PC-3 (cell line): Measurements from ENCODE around the gene KRT6C. TPM values are rescaled to one million over a fixed set of nuclear protein-coding genes. Genes with fewer than 3 reads are reported as not detected.

Experiments
- ATAC-seq: fragments of 200-7000 bp; cut with Tn5 transposase; 2 replicates; pipeline ENCODE4 v1.9.1; 2020; ENCODE audit warnings: mild to moderate bottlenecking, moderate library complexity
- BruUV-seq: library from RNA; stranded (reverse); fragments of 400-500 nt; replicated peaks from 2 replicates; lab custom pipeline; 2021; lab: Mats Ljungman, UMichigan
- CTCF ChIA-PET: fragments of 300-600 bp; sonication (Branson Sonifier 250); formaldehyde crosslinking; loops from one replicate; lab custom pipeline; 2022; ENCODE audit warnings: antibody characterized with exemption; lab: Charles Lee
- POLR2A ChIA-PET: fragments of 300-600 bp; sonication (Branson Sonifier 250); formaldehyde crosslinking; loops from one replicate; lab custom pipeline; 2022; ENCODE audit warnings: antibody characterized with exemption; ENCODE audit not compliant: unreplicated experiment; lab: Charles Lee
- DNase-seq: peaks from one replicate; pipeline ENCODE4 v3.0.0-alpha.2; 2015
- H2AFZ ChIP-seq: fragments of 300-600 bp; sonication (generic); 2 replicates; pipeline ENCODE4 v1.6.0; 2016; ENCODE audit warnings: antibody characterized with exemption, low read length
- H3F3A ChIP-seq: fragments of 300-600 bp; sonication (generic); one replicate; pipeline ENCODE4 v1.6.0; 2017; ENCODE audit warnings: antibody characterized with exemption, low read length, control low read depth, mild to moderate bottlenecking; ENCODE audit not compliant: unreplicated experiment
- H3K27ac ChIP-seq: fragments of 300-600 bp; sonication (generic); 2 replicates; pipeline ENCODE4 v1.5.1; 2016; ENCODE audit warnings: mild to moderate bottlenecking, low read length
- H3K27me3 ChIP-seq: fragments of 300-600 bp; sonication (generic); 2 replicates; pipeline ENCODE4 v1.6.1; 2016; ENCODE audit warnings: low read length, mixed read lengths
- H3K36me3 ChIP-seq: fragments of 300-600 bp; sonication (generic); 2 replicates; pipeline ENCODE4 v1.6.1; 2016; ENCODE audit warnings: low read depth, mixed run types, low read length, mixed read lengths
- H3K4me1 ChIP-seq: fragments of 300-600 bp; sonication (generic); 2 replicates; pipeline ENCODE4 v1.5.1; 2016; ENCODE audit warnings: low read length; ENCODE audit not compliant: insufficient read depth
- H3K4me2 ChIP-seq: fragments of 300-600 bp; sonication (generic); 2 replicates; pipeline ENCODE4 v1.6.0; 2016; ENCODE audit warnings: low read length
- H3K4me3 ChIP-seq: fragments of 300-600 bp; sonication (generic); 2 replicates; pipeline ENCODE4 v1.5.1; 2016; ENCODE audit warnings: mild to moderate bottlenecking, low read length, mixed read lengths
- H3K79me2 ChIP-seq: fragments of 300-600 bp; sonication (generic); 2 replicates; pipeline ENCODE4 v1.6.1; 2017; ENCODE audit warnings: low read length, mixed read lengths
- H3K9ac ChIP-seq: fragments of 300-600 bp; sonication (generic); 2 replicates; pipeline ENCODE4 v1.6.0; 2016; ENCODE audit warnings: mild to moderate bottlenecking, low read length
- H3K9me2 ChIP-seq: fragments of 300-600 bp; sonication (generic); replicated peaks from 2 replicates; pipeline ENCODE4 v1.6.1; 2016; ENCODE audit warnings: mixed run types, low read length, mixed read lengths
- H3K9me3 ChIP-seq: fragments of 300-600 bp; sonication (generic); 2 replicates; pipeline ENCODE4 v1.6.1; 2016; ENCODE audit warnings: low read length, mixed read lengths
- H4K20me1 ChIP-seq: fragments of 300-600 bp; sonication (generic); 2 replicates; pipeline ENCODE4 v1.6.1; 2016; ENCODE audit warnings: low read length, mixed read lengths
- EZH2 ChIP-seq: fragments of 300-600 bp; sonication (generic); IDR thresholded peaks from one replicate; pipeline ENCODE4 v1.6.1; 2017; ENCODE audit warnings: antibody characterized with exemption, mild to moderate bottlenecking, low read length; ENCODE audit not compliant: unreplicated experiment
- EZH2phosphoT487 ChIP-seq: fragments of 300-600 bp; sonication (generic); IDR thresholded peaks from 2 replicates; pipeline ENCODE4 v1.6.1; 2018; ENCODE audit warnings: mild to moderate bottlenecking, antibody characterized with exemption, low read length, borderline replicate concordance
- intact Hi-C: fragments of 100-400 bp; cut with micrococcal nuclease; formaldehyde crosslinking; loops from 2 replicates; pipeline ENCODE4 v1.9.0; 2023
- total RNA-seq: library from RNA; depleted of rRNA; stranded (reverse); fragments of >200 nt; gene quantifications from 2 replicates; pipeline ENCODE4 v1.2.3, GENCODE V29; 2014
- TF ChIP-seq, protein P1 (sequence below): fragments of 300-600 bp; sonication (generic); conservative IDR thresholded peaks from 2 replicates; pipeline ENCODE4 v1.5.1; 2017; ENCODE audit warnings: antibody characterized with exemption, low read depth, mild to moderate bottlenecking, low read length

Gene KRT6C
- total RNA-seq, 1 experiment from 2014 or later = not detected

GRCh38 chr12:52477651-52478050 is 4.0 kb upstream of the KRT6C start:
- Histone ChIP-seq H3K4me1 (no peaks in the 10 kb centered on the region), H3K79me2 (no peaks in the 10 kb centered on the region), H2AFZ (no peak overlapping the region), H3K36me3 (no peaks in the 10 kb centered on the region), H3K9me2 (no peaks in the 10 kb centered on the region), H3K9ac (no peak overlapping the region), H3K27me3 (no peaks in the 10 kb centered on the region), H3K4me2 (no peak overlapping the region), H3K4me3 (no peak overlapping the region), H3F3A (no peaks in the 10 kb centered on the region), H4K20me1 (no peaks in the 10 kb centered on the region), H3K9me3 (no peaks in the 10 kb centered on the region), H3K27ac (no peak overlapping the region)
- intact Hi-C loops = no loop called here
- DNase-seq (no peak), ATAC-seq (no peak)
- POLR2A ChIA-PET = no interaction called here
- BruUV-seq = no TSS peak
- TF ChIP-seq, protein P1, sequence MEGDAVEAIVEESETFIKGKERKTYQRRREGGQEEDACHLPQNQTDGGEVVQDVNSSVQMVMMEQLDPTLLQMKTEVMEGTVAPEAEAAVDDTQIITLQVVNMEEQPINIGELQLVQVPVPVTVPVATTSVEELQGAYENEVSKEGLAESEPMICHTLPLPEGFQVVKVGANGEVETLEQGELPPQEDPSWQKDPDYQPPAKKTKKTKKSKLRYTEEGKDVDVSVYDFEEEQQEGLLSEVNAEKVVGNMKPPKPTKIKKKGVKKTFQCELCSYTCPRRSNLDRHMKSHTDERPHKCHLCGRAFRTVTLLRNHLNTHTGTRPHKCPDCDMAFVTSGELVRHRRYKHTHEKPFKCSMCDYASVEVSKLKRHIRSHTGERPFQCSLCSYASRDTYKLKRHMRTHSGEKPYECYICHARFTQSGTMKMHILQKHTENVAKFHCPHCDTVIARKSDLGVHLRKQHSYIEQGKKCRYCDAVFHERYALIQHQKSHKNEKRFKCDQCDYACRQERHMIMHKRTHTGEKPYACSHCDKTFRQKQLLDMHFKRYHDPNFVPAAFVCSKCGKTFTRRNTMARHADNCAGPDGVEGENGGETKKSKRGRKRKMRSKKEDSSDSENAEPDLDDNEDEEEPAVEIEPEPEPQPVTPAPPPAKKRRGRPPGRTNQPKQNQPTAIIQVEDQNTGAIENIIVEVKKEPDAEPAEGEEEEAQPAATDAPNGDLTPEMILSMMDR = no peak
- TF ChIP-seq EZH2phosphoT487 (no peak), EZH2 (no peak)
- CTCF ChIA-PET = no interaction called here

- no peak for DNase-seq
- intact Hi-C loops = no loop called here
- H3K36me3 ChIP-seq = no peaks in the 10 kb centered on the region
- H3K27ac ChIP-seq = no peak overlapping the region
- ChIA-PET POLR2A (no interaction called here), CTCF (interaction anchor here (1.0 kb wide), 1 partner anchor 78 kb away, joined by 3 read pairs; no protein-coding TSS in a partner anchor)
- no TSS peak for BruUV-seq
- no peak overlapping the region for H3K4me2 ChIP-seq
- H3K4me3 ChIP-seq = no peak overlapping the region
- ATAC-seq = no peak
- no peaks in the 10 kb centered on the region for H3K4me1 ChIP-seq
- no peaks in the 10 kb centered on the region for H3K9me3 ChIP-seq
- no peak overlapping the region for H2AFZ ChIP-seq
- H3K9me2 ChIP-seq = no peaks in the 10 kb centered on the region
- no peaks in the 10 kb centered on the region for H3F3A ChIP-seq
- H4K20me1 ChIP-seq = no peaks in the 10 kb centered on the region
- H3K9ac ChIP-seq = no peak overlapping the region
- TF ChIP-seq, protein P1 = no peak
- TF ChIP-seq EZH2phosphoT487 (no peak), EZH2 (no peak)
- no peaks in the 10 kb centered on the region for H3K27me3 ChIP-seq
- no peaks in the 10 kb centered on the region for H3K79me2 ChIP-seq
Observed at GRCh38 chr12:52474212-52474611, 607 bp upstream of the KRT6C start.

GRCh38 chr12:52469853-52470252 is 3.8 kb downstream of the KRT6C start:
- H3K9me2 ChIP-seq = no peaks in the 10 kb centered on the region
- H3K9ac ChIP-seq = no peak overlapping the region
- no peaks in the 10 kb centered on the region for H3K9me3 ChIP-seq
- H3K4me2 ChIP-seq = no peak overlapping the region
- H3K79me2 ChIP-seq = no peaks in the 10 kb centered on the region
- H3K4me1 ChIP-seq = no peaks in the 10 kb centered on the region
- ATAC-seq (no peak), DNase-seq (no peak)
- no peak for TF ChIP-seq EZH2
- TF ChIP-seq, protein P1 = no peak
- no peak for TF ChIP-seq EZH2phosphoT487
- H3K27me3 ChIP-seq = no peaks in the 10 kb centered on the region
- no peaks in the 10 kb centered on the region for H3K36me3 ChIP-seq
- ChIA-PET POLR2A (no interaction called here), CTCF (no interaction called here)
- no TSS peak for BruUV-seq
- no peak overlapping the region for H3K4me3 ChIP-seq
- no peak overlapping the region for H2AFZ ChIP-seq
- intact Hi-C loops = no loop called here
- no peaks in the 10 kb centered on the region for H4K20me1 ChIP-seq
- no peaks in the 10 kb centered on the region for H3F3A ChIP-seq
- H3K27ac ChIP-seq = no peak overlapping the region
